Uterus (tissue), 4 donors: Measurements from ENCODE around the gene SOHLH1. TPM values are rescaled to one million over a fixed set of nuclear protein-coding genes. Genes with fewer than 3 reads are reported as not detected.

Experiments
- DNase-seq, 2 donors: peaks; one replicate each; pipeline ENCODE4 v3.0.0-alpha.2; 2019 to 2020
- H3K27ac ChIP-seq, 2 donors: fragments of 200-600 bp; sonication (generic); 1 replicate in 1 of 2; 2 replicates in 1 of 2; pipeline ENCODE4 v1.5.1; 2016 to 2018
- H3K27me3 ChIP-seq, 2 donors: fragments of 200-600 bp; sonication (generic); one replicate each; pipeline ENCODE4 v1.5.1; 2018 to 2019; ENCODE audit warnings: control low read depth in 1 of 2
- H3K36me3 ChIP-seq, 2 donors: fragments of 200-600 bp; sonication (generic); one replicate each; pipeline ENCODE4 v1.5.1; 2019; ENCODE audit warnings: control low read depth in 1 of 2
- H3K4me1 ChIP-seq, 2 donors: fragments of 200-600 bp; sonication (generic); one replicate each; pipeline ENCODE4 v1.5.1; 2018 to 2019; ENCODE audit warnings: control low read depth in 1 of 2
- H3K4me3 ChIP-seq, 2 donors: fragments of 200-600 bp; sonication (generic); 1 replicate in 1 of 2; 2 replicates in 1 of 2; pipeline ENCODE4 v1.5.1; 2018 to 2019; ENCODE audit warnings: mild to moderate bottlenecking in 1 of 2
- H3K9me3 ChIP-seq, 2 donors: fragments of 200-600 bp; sonication (generic); one replicate each; pipeline ENCODE4 v1.5.1; 2019; ENCODE audit warnings: control low read depth in 1 of 2
- CTCF ChIP-seq, 4 experiments: fragments of 200-600 bp in 2 of 4; fragments of 450-650 bp in 2 of 4; sonication (generic) in 2 of 4; IDR thresholded peaks; one replicate each; pipeline ENCODE4 v1.5.1; 2016 to 2019; ENCODE audit warnings: antibody characterized with exemption in 4 of 4, mild to moderate bottlenecking in 2 of 4, moderate library complexity in 1 of 4
- POLR2A ChIP-seq, 2 donors: fragments of 450-650 bp; IDR thresholded peaks; one replicate each; pipeline ENCODE4 v1.6.1; 2016; ENCODE audit warnings: antibody characterized with exemption in 2 of 2, mild to moderate bottlenecking in 1 of 2, moderate library complexity in 1 of 2
- intact Hi-C: fragments of 100-400 bp; cut with DNase I; formaldehyde crosslinking; loops from one replicate; pipeline ENCODE4 v1.15.1; 2023; ENCODE audit warnings: low total_unique reads
- total RNA-seq, 4 donors: library from RNA; depleted of rRNA in 3 of 4; stranded (reverse); fragments of >200 nt in 3 of 4; gene quantifications; one replicate each; pipeline versions ENCODE4 v1.1.0 to v1.2.4, GENCODE V29; 2014 to 2023
- donor health status: DM: yes; HTN: yes; CAD: no.

The SOHLH1 gene
- total RNA-seq, 4 donors from 2014 or later: not detected

DNA sequence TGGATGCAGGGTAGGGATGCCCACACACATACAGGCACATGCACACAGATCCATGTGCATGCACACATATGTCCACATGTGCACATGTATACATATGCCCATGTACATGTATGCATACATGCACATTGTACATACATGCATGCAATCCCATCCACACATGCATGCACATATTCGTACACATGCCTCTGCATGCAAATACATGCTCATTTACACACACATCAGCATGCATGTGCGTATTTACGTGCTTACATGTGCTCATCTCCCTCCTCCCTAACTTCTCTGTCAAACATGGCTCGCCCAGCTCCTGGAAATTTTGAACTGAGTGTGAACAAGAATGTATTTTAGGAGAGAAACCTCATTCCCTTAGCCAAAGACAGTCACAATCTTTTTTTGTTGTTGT, 8.9 kb upstream of the SOHLH1 start:
- Histone ChIP-seq H3K4me3 (no peak overlapping the region), H3K4me1 (no peaks in the 10 kb centered on the region), H3K9me3 (no peaks in the 10 kb centered on the region), H3K27me3 (peaks cover 0 to 30% of the 10 kb centered on the region in 2 donors), H3K36me3 (no peaks in the 10 kb centered on the region), H3K27ac (no peak overlapping the region)
- intact Hi-C loops: no loop called here
- TF ChIP-seq CTCF (IDR thresholded peaks at IDR 0.05) (no peak), POLR2A (IDR thresholded peaks at IDR 0.05) (no peak)
- no peak for DNase-seq

DNA sequence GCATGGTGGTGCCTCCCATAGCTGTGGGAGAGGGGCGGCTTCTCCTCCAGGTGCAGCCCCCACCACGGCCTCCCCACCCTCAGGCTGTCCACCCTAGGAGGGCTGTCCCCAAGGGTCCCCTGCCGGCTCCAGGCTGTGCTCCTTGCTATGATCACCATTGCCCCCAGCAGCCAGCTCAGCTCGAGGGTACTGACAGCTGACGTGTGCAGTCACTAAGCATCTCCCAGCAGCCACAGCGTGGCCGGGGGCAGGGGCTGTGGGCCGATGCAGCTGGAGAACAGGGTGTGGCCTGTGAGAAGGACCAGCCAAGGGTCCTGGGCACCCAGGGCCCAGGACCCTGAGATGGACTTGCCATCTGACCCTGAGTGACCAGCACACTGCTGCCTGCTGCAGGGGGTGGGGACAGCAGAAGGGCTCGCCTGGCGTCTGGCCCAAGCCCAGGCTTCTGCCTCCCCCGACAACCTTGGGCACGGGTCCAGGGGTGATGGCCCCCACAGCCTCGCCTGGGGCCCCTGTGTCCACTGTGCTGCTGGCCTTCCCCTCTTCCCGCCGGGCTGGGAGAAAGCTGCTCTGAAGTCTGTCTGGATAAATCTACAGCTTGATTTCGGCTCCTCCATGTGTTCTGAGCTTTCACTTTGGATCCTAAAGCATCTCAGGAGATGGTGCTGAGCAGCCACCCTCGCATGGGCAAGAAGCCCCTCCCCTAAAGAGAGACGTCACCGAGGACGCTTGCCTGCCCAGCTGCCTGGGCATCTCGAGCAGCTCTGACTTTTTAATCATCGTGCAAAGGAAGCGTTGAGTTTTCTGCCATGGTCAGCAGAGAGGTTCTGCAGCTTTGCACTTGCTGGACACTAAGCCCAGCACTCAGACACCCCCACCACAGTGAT, 8.2 kb upstream of the SOHLH1 start:
- Histone ChIP-seq H3K4me3 (no peak overlapping the region), H3K36me3 (no peaks in the 10 kb centered on the region), H3K4me1 (peaks cover 0 to under 1% of the 10 kb centered on the region in 2 donors), H3K27ac (no peak overlapping the region), H3K9me3 (no peaks in the 10 kb centered on the region), H3K27me3 (peaks cover 0 to 34% of the 10 kb centered on the region in 2 donors)
- TF ChIP-seq POLR2A (IDR thresholded peaks at IDR 0.05): no peak
- no peak for TF ChIP-seq CTCF (IDR thresholded peaks at IDR 0.05)
- intact Hi-C loops: no loop called here
- DNase-seq: no peak

- no peak overlapping the region for H3K4me3 ChIP-seq
- H3K9me3 ChIP-seq: no peaks in the 10 kb centered on the region
- DNase-seq: no peak
- H3K36me3 ChIP-seq: no peaks in the 10 kb centered on the region
- peaks cover 4 to 34% of the 10 kb centered on the region in 2 donors for H3K27me3 ChIP-seq
- TF ChIP-seq POLR2A (IDR thresholded peaks at IDR 0.05) (no peak), CTCF (IDR thresholded peaks at IDR 0.05) (no peak)
- H3K4me1 ChIP-seq: peaks cover 0 to 9% of the 10 kb centered on the region in 2 donors
- intact Hi-C loops: no loop called here
- no peak overlapping the region for H3K27ac ChIP-seq
These were observed 7.0 kb upstream of the SOHLH1 start for GRCh38 chr9:135706288-135706687.

- H3K36me3 ChIP-seq: no peaks in the 10 kb centered on the region
- H3K27me3 ChIP-seq: peaks cover 4 to 34% of the 10 kb centered on the region in 2 donors
- no peak overlapping the region for H3K27ac ChIP-seq
- TF ChIP-seq POLR2A (IDR thresholded peaks at IDR 0.05) (no peak), CTCF (IDR thresholded peaks at IDR 0.05) (no peak)
- intact Hi-C loops: no loop called here
- no peaks in the 10 kb centered on the region for H3K9me3 ChIP-seq
- no peak for DNase-seq
- no peak overlapping the region for H3K4me3 ChIP-seq
- peaks cover 0 to 9% of the 10 kb centered on the region in 2 donors for H3K4me1 ChIP-seq
These were observed 6.1 kb upstream of the SOHLH1 start for GRCh38 chr9:135705376-135705775.

GRCh38 chr9:135704483-135704882, 5.2 kb upstream of the SOHLH1 start:
- no peak overlapping the region for H3K4me3 ChIP-seq
- no peaks in the 10 kb centered on the region for H3K36me3 ChIP-seq
- H3K27ac ChIP-seq: no peak overlapping the region
- peaks cover 4 to 34% of the 10 kb centered on the region in 2 donors for H3K27me3 ChIP-seq
- intact Hi-C loops: no loop called here
- DNase-seq: no peak
- no peaks in the 10 kb centered on the region for H3K9me3 ChIP-seq
- H3K4me1 ChIP-seq: peaks cover 0 to 9% of the 10 kb centered on the region in 2 donors
- TF ChIP-seq POLR2A (IDR thresholded peaks at IDR 0.05) (no peak), CTCF (IDR thresholded peaks at IDR 0.05) (no peak)
